ENCODE results near the gene DHX40.

DNA sequence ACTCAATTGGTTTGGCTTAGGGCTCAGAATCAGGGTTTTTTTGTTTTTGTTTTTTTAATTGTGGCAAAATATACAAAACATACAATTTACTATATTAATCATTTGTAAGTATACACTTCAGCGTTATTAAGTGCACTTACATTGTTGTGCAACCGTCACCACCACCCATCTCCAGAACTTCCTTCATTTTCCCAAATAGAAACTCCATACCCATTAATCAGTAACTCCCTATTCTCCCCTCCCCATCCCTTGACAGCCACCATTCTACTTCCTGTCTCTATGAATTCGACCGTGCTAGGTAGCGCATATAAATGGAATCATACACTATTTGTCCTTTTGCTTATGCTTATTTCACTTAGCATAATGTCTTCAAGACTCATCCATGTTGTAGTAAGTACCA lies 45.2 kb upstream of the DHX40 start:
- TF ChIP-seq EZH2 (IDR thresholded peaks at IDR 0.05; ENCODE audit: low read length, missing control alignments), result no peak
- no peak for TF ChIP-seq CTCF (conservative IDR thresholded peaks at IDR 0.05 in 1 of 2, IDR thresholded peaks at IDR 0.05 in 1 of 2; ENCODE audit: low read depth in 1 of 2, low read length in 2 of 2)
